Ecto neural progenitor cell (in vitro differentiated cells): ENCODE data around the gene INAFM2.

Experiments
- DNase-seq: peaks from one replicate; pipeline ENCODE4 v3.0.0-alpha.2; 2018; ENCODE audit warnings: low spot score

INAFM2 gene

DNA sequence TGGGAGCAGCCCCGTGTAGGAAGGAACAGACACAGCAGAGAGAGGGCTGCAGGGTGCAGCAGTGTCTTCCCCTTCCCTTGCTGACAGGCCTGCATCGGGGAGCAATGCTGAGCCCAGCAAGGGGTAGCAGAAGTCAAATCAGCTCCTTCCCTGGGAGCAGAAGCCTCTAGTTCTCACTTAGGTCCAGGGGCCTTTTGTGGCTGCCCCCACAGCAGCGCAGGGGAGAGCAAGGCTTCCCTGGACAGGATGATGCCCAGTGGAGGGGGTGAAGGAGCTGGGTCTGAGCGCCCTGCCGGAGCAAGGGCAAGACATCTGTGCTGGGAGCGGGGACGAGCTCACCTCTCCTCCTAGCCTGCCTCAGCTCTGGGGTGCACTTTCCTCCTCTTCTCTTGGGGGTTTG lies 16.6 kb upstream of the INAFM2 start:
- no peak for DNase-seq

DNA sequence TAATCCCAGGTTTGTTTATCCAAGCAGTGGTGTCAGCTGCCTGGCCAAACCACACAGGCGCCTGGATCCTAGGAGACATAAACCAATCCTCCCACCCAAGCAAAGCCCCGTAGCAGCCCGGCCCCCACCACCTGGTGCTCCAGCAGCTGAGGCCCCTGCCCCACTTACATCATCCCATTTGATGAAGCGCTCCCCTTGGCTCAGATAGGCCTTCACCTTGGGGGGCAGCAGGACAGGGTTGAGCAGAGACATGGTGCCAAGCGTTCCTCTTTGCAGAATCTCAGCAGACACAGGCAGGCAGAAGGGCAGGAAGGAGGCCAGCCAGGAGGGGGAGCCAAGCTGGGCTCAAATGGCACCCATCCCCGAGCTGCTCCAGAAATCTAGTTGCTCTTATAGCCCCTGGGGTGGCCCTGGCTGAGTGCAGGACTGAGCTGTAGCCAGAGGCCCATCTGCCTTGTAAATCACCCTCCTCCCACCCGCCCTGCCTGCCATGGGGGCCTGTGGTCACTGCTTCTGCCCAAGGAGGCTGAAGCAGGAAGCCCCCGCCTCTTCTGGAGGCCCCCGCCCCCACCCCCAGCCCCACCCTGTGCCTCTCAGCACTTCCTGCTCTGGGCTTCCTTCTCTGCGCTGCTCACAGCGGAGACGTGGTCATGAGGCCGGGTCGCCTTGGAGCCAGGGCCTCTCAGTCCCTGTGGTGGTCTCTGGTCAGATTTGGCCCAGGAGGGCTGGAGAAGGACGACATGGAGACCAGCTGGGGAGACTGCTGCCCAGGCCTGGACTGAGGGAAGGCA lies 15.9 kb upstream of the INAFM2 start, which contains the start of gene PLCB2:
TSS of gene PLCB2 (minus strand) at position 515 of the 791 bp plus-strand sequence. CDS start at position 252, 263 bp downstream.
- DNase-seq = no peak

DNA sequence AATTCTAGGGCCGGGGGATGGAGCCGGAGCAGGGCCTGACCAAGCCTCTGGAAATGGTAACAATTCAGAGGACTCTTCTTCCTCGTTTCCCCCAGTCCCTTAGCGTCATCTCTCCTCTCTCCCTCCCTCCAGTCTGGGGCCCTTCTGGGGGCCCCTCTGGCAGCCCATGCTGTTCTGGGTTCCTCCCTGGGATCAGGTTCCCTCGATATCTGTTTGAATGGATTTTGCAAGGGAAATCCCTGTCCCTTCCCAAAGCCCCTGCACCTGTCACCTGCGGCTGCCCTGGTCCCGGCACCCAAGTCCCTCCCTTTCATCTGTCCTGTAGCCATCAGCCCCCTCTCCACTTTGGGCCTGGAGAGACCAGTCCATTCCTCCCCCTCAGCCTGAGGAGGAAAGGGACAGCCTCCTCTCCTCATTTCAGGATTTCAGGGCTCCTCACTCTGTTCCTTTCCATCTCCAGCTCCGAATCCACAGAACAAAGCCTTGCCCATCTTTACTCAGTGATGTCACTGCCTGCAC lies 14.1 kb upstream of the INAFM2 start:
- no peak for DNase-seq

DNA sequence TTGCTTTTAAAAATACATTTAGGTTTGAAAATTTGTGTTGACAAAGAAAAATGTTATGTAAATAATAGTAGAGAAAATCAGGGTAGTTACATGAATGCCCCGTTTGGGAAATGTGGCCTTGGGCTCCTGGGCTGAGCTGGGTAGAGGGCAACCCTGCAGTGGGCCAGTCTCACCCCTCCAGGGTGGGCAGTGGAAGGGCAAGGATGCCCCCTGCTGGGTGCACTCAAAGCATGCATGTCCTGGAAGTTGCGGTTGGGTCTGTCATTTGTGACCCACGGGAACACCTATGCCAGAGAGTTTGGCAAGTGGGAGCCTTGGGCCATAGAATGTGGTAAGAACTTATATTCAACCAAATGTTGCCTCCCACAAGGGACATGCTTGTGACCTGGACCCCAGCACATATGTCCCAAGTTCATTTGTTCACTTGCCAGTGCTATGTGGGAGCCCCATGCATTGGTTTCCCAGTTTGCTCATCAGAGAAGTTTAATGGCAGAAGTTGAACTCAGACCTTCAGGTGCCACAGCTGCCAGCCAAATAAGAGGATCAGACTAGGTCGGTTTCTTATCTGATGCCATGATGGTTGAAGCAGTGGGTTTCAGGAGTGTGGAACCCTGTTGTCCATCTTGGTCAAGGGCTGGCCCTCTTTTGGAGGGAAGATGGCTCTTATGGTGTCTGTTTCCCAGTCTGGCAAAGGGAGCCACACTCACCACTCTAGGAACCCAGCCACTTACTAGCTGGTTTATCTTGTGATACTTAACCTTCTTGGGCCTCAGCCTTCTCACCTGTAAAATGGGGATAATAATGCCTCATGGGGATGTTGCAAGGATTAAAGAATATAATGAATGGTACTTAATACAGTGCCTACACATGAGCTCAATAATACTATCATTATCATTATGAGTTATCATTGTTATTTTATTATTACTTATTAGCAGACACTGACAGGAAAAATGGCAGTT lies 13.2 kb upstream of the INAFM2 start:
- DNase-seq = peak; percentile 86

DNA sequence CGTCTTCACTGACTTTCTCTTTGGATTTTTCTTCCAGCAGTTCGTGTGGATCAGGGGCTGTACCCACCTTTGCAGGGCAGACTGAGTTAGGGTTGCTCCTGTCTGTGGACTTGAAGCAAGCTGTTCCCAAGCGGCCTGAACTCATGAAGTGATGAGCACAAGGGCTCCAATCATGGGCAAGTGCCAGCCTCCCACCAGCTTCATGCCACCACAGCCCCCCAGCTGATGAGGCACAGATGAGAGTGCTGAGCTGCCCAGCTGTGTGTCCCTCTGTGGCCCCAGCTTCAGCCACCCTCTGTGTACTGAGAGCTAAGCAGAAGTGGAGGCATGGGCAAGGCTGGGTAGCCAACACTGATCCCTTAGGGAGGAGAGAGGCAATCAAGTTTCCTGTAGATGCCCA lies 12.5 kb upstream of the INAFM2 start:
- DNase-seq = no peak

DNA sequence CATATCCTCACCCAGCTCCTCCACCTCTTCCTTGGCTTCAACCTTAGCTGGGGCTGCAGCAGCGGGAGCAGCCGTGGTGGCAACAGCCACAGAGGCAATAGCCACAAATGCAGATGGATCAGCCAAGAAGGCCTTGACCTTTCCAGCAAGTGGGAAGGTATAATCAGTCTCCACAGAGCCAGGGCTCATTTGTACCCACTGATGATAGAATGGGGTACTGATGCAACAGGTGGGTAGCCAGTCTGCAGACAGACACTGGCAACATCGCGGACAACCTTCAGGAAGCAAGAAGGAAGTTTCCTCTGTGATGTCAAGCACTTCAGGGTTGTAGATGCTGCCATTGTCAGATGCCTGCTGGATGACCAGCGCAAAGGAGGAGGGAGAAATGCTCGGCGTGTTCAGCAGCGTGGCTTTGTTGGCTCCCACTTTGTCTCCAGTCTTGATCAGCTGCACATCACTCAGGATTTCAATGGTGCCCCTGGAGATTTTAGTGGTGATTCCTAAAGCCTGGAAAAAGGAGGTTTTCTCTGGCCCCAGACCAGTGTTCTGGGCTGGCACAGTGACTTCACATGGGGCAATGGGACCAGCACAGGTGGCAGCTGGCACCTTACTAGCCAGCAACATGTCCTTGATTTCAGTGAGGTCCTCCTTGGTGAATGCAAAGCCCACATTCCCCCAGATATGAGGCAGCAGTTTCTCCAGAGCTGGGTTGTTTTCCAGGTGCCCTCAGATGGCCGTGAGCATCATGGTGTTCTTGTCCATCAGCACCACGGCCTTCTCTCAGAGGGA lies 10.9 kb upstream of the INAFM2 start:
- no peak for DNase-seq

DNA sequence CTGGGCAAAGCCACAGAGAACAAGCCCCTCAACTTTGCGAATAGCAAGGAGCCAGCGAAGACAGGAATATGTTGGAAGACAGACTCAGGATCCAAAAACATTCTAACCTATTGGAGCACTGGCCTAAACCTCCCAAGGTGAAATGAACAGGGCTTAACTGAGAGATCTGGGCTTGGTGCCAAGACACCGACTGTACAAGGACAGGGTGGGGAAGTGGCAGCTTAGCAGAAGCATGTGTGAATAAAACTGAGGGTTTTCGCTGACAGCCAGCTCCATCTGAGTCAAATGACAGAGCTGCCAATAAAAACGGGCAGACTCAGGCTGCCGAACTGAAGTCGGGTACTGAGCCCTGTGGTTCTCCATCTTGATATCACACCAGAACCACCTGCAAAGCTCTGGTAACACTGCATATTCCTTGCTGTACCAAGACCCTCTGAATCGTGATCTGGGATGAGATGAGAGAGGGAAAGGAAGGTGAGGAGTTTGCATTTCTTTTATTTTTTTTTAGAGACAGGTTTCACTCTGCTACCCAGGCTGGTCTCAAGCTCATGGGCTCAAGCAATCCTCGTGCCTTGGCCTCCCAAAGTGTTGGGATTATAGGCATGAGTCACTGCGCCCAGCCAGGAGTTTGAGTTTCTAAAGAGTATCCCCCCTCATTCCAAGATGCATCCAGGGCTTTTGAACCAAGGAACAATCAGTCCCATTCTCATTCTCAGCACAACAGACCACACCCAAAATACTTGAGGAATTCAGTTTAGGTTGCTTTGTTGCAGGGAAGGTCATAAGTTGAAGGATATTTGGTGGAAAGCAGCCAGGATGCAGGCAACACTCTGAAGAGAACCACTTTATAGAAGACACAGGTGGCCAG lies 9.7 kb upstream of the INAFM2 start:
- DNase-seq = no peak

DNA sequence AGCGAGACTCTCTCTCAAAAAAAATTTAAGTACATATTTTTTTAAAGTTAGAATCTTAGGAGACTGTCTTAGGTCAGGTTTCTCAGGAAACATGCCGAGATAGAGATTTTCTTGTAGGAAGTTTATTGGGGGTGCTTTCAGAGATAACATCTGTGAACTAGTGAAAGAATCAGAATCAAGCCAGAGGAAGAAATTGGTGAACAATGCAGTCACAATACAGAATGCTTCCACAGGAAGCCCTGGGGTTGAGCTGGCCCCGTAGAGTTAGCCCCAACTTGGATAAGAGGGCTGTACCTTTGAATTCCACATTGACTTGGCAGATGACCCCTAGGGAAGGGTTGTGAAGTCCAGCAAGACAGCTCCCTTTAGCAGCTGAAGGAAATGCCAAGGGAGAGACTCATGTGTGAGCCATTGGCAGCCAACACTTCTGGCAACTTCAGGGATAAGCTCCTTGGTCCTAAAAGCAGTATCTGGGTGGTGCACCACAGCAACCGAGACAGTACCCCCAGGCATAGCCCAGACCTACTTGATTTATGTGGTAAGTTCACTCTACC lies 8.7 kb upstream of the INAFM2 start:
- DNase-seq = no peak

DNA sequence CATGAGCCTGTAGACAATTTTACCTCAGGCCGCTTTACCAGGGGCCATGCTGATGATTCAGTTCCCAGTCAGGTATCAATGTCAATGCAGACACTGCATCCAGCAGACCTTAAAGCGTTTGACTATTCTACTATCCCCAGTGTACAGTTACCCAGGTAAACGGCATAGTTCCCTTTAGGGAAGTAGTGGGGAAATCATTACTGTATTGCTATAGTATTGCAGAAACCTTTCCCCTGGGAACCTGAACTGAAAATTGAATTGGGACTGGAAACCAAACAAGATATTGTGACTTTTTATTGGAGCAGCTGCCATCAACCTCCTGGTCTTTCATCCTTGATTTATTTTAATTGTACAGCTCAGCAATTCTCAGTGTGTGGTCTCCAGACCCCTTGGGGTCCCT lies 6.6 kb upstream of the INAFM2 start:
- no peak for DNase-seq

DNA sequence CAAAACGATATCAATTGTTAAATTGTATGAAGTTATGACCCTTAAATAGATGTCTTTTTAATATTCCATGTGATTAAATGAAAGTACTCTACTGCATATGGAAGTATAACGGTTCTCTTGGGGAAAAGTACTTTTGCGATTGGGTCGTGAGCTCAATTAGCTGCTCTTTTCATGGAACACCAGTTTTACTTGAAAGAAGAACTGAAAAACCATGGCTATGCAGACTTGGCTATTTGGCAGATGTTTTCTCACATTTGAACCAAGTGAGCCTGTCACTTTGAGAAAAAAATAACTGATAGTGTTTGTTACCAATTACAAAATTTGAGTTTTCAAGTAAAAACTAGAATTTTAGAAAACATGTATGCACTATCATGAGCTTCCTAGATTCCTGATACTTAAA lies 5.9 kb upstream of the INAFM2 start:
- no peak for DNase-seq

DNA sequence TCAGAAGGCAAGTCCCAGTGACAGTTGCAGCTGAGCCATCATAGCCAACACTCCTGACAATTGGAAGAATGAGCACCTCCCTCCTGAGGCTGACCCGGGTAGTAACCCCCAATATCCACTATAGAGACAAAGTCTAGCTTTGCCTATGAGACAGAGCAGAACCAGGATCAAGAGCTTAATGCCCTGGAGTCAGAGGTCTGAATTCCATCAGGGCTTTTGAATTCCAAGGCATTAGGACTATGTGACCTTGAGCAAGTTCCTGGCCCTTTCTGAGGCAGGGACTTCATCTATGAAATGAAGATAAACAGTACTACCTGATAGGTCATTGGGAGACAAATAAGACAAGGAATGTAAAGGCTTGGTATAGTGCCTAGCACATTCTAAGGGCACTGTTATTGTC lies 3.1 kb upstream of the INAFM2 start:
- DNase-seq = no peak

DNA sequence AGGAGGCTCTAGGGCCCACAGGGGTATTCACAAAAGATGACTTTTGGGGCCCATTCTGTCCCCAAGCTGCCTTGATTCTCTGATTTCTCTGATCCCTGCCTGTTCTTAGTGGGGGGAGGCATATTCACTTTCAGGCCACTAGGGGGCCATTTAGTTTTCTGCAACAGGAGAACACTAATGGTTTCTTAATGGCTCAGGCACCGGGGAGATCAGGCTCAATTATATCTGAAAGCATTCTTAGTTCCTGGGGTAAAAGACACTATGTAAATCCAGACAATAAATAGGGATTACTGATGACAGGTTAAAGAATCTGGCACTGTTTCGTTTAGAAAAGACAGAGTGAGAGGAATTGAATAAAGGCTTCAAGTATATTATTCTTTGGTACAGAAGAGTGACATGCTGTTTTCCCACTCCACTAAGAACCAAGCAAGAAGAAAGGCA lies 2.5 kb upstream of the INAFM2 start:
- no peak for DNase-seq

DNA sequence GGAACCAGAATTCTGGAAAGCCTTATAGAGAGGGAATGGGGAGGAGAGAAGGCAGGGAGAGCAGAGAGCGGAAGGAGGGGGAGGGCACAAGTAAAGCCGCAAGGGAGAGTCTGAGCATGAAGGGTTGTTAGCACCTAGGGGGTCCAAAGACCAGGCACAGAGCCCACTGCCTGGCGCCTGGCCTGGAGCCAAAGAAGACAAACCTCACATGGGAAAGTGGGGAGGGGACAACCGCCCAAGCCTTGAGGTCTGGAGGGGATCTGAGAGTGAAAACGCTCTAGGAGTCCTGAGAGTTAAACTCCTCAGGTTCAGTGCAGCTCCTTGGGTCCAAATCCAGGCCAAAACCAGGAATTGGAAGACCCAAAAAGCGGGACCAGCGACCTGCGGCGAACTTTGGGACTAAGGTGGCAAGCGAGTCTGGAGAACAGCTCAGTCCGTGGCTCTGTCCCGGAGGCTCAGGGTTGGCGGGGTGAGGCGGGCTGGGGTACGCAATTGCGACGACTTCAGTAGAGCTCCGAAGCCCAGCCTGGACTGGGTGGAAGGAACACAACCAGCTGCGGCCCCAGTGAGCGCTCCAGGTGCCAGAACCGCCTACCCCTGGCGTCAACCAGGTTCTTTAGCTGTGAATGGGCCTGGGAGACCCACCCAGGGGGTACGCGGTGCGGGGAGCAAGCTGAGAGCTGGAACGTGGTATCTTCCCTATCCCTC lies 807 bp upstream of the INAFM2 start:
- peak; percentile 68 for DNase-seq

DNA sequence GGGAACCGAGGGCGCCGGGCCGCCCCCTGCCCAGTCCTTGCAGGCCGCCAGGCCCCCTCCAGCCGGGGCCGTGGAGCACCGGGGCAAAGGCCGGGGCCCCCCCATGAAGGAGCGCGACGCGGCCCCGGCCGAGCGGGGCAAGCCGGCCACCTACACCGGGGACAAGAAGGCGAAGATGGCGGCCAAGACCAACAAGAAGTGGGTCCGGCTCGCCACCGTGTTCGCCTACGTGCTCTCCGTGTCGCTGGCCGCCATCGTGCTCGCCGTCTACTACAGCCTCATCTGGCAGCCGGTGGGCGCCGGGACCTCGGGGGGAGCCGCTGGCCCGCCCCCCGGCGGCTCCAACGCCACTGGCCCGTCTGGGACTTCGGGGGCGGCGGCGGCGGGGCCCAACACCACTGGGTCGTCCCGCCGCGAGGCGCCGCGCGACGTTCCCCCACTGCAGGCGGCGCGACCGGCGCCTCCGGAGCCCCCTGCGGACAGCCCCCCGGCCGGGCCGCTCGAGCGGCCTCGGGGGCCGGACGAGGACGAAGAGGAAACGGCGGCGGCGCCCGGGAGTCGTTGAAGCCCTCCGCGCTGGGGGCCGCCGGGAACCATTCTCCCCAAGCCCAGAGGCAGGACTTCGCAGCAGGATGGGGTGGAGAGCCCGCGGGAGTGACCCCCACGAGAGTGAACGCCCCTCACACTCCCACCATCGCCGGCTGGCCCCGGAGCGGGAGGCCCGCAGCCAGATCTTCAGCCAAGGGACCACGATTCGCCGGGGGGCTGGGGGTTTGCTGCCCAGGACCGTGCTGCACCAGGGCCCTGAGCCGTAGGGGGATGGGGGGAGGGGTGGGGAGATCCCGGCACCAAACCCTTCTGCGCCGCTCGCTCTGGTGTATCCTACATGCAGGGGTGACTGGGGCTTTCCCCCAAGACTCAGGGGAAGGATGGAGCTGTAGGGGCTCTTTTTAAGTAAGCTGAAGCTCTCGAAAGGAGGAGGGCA lies 753 bp downstream of the INAFM2 start:
- DNase-seq = no peak

DNA sequence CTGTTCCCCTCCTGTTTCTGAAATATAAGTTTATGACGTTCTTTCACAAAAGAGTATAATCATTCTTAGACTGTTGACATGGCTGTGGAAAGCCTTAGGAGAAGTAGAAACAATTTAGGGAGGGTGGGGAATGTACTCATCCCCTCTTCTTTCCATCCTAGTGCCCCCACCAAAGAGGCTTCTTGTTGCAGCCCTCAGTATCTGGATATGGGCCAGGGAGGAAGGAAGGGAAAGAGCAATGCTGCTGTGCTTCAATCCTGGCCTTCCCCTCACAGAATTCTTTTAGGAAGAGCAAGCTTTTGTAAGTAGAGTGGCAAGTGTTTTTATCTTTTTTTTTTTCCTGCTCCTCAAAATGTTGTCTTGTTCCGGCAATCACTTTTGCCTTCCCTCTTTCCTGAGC lies 1.7 kb downstream of the INAFM2 start:
- no peak for DNase-seq

DNA sequence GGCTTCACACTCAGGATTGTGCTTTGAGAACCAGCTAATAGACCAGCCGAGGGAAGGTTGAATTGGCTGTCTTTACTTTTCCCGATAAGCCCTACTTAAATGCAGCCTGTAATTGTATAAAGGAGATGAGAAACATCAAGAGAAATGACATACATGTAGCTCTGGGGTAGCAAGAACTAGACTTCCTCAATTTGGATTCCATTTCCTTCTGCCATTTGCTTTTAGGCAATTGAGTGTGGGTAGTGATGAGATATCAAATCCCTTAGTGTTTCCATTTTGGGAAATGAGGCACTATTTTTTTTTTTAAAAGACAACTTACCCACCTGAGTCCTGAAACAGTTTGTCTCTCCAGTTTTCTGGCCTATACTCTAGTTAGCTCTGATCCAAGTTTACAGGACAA lies 2.2 kb downstream of the INAFM2 start:
- no peak for DNase-seq

DNA sequence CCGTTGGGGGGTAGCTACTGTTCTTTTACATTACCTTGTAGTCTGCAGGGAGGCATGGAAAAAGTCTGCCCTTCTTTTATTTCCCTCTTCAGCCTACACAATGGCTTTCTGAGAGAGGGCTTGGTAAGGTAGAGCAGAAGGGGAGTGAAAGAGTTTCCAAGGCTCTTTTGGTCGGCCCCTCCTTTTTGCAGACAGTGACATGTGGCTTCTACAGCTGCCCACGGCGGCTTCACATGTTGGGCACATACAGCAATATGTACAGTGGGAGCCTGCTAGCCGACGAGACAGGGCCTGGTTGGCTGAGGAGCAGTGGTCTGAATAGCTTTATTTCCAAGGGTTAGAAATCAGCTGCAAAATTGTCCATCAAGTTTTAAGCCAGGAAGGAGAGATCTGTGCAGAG lies 4.0 kb downstream of the INAFM2 start:
- no peak for DNase-seq

DNA sequence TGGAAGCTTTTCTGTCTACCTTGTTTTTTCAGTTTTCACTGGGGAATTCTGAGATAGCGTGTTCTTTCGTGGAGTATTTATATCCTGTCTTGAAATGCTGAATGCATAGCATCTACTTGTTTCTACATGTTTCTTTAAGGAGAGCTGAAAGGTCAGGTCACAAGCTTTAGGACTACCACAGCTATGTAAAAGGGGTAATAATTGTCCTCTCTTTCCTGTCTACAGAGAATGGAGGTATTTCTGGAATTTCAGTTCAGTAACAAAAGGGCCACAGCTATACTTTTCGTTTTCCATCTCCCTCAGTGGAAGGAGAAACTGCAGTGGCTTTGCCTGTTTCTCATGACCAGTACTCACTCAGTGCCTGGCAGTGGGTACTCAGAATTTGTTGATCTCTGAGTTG lies 4.7 kb downstream of the INAFM2 start:
- no peak for DNase-seq

DNA sequence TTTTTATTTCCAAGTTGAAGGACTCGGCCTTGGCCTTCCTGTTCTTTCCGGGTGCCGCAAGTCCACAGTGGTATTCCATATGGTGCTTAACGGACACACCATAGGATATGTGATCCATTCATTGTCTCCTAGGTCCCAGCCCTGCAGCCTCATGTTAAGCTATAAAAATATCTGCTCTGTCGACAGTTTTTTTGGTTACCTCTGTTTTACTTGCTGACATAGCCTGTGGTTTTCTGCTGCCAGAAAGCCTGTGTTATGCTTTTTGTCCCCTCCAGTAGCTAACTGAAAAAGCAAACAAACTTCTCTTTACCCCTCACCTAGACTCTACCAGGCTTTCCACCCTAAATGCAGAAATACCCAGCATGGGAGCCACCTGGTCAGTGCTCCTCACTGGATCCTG lies 5.3 kb downstream of the INAFM2 start:
- DNase-seq = no peak
